ENCODE data around the gene CD244. TPM values are rescaled to one million over a fixed set of nuclear protein-coding genes. Genes with fewer than 3 reads are reported as not detected.

Gene CD244
- total RNA-seq, 4 donors from 2014 or later, result 0.52 to 1.2 TPM; not detected in 2

GRCh38 chr1:160781914-160782689, 80.6 kb downstream of the CD244 start:
- Histone ChIP-seq H3K27ac (no peak overlapping the region), H3K36me3 (no peaks in the 10 kb centered on the region), H3K27me3 (no peaks in the 10 kb centered on the region), H3K4me1 (no peaks in the 10 kb centered on the region), H3K4me3 (no peak overlapping the region), H3K9me3 (no peaks in the 10 kb centered on the region)
- TF ChIP-seq POLR2A (IDR thresholded peaks at IDR 0.05), result no peak
- TF ChIP-seq CTCF (IDR thresholded peaks at IDR 0.05), result no peak
- intact Hi-C loops (cut with DNase I; ENCODE audit: low total_unique reads), result no loop called here
- DNase-seq, result no peak

- DNase-seq, result no peak
- no peak for TF ChIP-seq POLR2A (IDR thresholded peaks at IDR 0.05)
- no peak for TF ChIP-seq CTCF (IDR thresholded peaks at IDR 0.05)
- Histone ChIP-seq H3K27me3 (no peaks in the 10 kb centered on the region), H3K4me1 (no peaks in the 10 kb centered on the region), H3K27ac (no peak overlapping the region), H3K36me3 (no peaks in the 10 kb centered on the region), H3K9me3 (no peaks in the 10 kb centered on the region), H3K4me3 (no peak overlapping the region)
- intact Hi-C loops (cut with DNase I; ENCODE audit: low total_unique reads), result no loop called here
Observed at GRCh38 chr1:160781186-160781766, 81.4 kb downstream of the CD244 start.

- no peak for DNase-seq
- no peak overlapping the region for H3K4me3 ChIP-seq
- no peaks in the 10 kb centered on the region for H3K27me3 ChIP-seq
- intact Hi-C loops (cut with DNase I; ENCODE audit: low total_unique reads), result no loop called here
- H3K36me3 ChIP-seq, result no peaks in the 10 kb centered on the region
- no peak overlapping the region for H3K27ac ChIP-seq
- H3K4me1 ChIP-seq, result no peaks in the 10 kb centered on the region
- no peak for TF ChIP-seq CTCF (IDR thresholded peaks at IDR 0.05)
- no peak for TF ChIP-seq POLR2A (IDR thresholded peaks at IDR 0.05)
- no peaks in the 10 kb centered on the region for H3K9me3 ChIP-seq
Observed at GRCh38 chr1:160780398-160780755, 82.3 kb downstream of the CD244 start.

Other genes with a start within 250 kb of the CD244 start
- under 1 TPM in 2 of 4 donors, not detected in 2; 0.09 to 0.26 TPM for gene SLAMF1, start 215.8 kb downstream of the CD244 start, total RNA-seq
- gene CD48, start 151.1 kb downstream of the CD244 start, total RNA-seq, result 1 to 10 TPM in 3 of 4 donors, under 1 TPM in 1; 0.51 to 10.0 (median 2.6) TPM
- gene SLAMF7, start 123.6 kb downstream of the CD244 start, total RNA-seq, result 1 to 10 TPM in 1 of 4 donors, under 1 TPM in 1, not detected in 2; 0.76 to 1.6 TPM
- under 1 TPM in 2 of 4 donors, not detected in 2; 0.35 to 0.70 TPM for gene LY9, start 66.7 kb downstream of the CD244 start, total RNA-seq
- 1 to 10 TPM in 1 of 4 donors, under 1 TPM in 1, not detected in 2; 0.90 to 1.2 TPM for gene ITLN1, start 22.3 kb upstream of the CD244 start, total RNA-seq
- not detected for gene ITLN2, start 91.9 kb upstream of the CD244 start, total RNA-seq
- 10 to 100 TPM; 22.6 to 45.3 (median 26.6) TPM for gene F11R, start 158.3 kb upstream of the CD244 start, total RNA-seq
- gene TSTD1, start 176.1 kb upstream of the CD244 start, total RNA-seq, result 10 to 100 TPM in 1 of 4 donors, 1 to 10 TPM in 1, not detected in 2; 5.6 to 20.3 TPM
- gene USF1, start 183.1 kb upstream of the CD244 start, total RNA-seq, result 10 to 100 TPM; 20.7 to 71.8 (median 44.2) TPM
- 1 to 10 TPM in 3 of 4 donors, under 1 TPM in 1; 0.88 to 3.4 (median 2.6) TPM for gene ARHGAP30, start 207.0 kb upstream of the CD244 start, total RNA-seq
- 1 to 10 TPM in 1 of 4 donors, not detected in 3; 2.1 TPM for gene NECTIN4, start 226.7 kb upstream of the CD244 start, total RNA-seq
- 10 to 100 TPM in 1 of 4 donors, 1 to 10 TPM in 2, under 1 TPM in 1; 0.51 to 12.1 (median 3.4) TPM for gene KLHDC9, start 235.5 kb upstream of the CD244 start, total RNA-seq